Left ventricle myocardium inferior (tissue), 1 donor: ENCODE results near the gene PRR5L. TPM values are rescaled to one million over a fixed set of nuclear protein-coding genes. Genes with fewer than 3 reads are reported as not detected.

Source experiments
- DNase-seq: peaks from one replicate; pipeline ENCODE4 v3.0.0-alpha.2; 2020
- H3K27ac ChIP-seq: fragments of 200-600 bp; replicated peaks from 2 replicates; pipeline ENCODE4 v1.8.0; 2021
- H3K27me3 ChIP-seq: fragments of 200-600 bp; 2 replicates; pipeline ENCODE4 v1.8.0; 2021; ENCODE audit warnings: low read depth
- H3K36me3 ChIP-seq: fragments of 200-600 bp; 2 replicates; pipeline ENCODE4 v1.8.0; 2021
- H3K4me1 ChIP-seq: fragments of 200-600 bp; 2 replicates; pipeline ENCODE4 v1.8.0; 2021
- H3K4me3 ChIP-seq: fragments of 200-600 bp; 2 replicates; pipeline ENCODE4 v1.8.0; 2021; ENCODE audit warnings: mild to moderate bottlenecking, moderate library complexity
- H3K9me3 ChIP-seq: fragments of 200-600 bp; replicated peaks from 2 replicates; pipeline ENCODE4 v1.8.0; 2021
- CTCF ChIP-seq: fragments of 200-600 bp; IDR thresholded peaks from 2 replicates; pipeline ENCODE4 v1.8.0; 2021; ENCODE audit warnings: antibody characterized with exemption, mild to moderate bottlenecking, borderline replicate concordance
- intact Hi-C: fragments of 100-400 bp; cut with micrococcal nuclease; formaldehyde crosslinking; loops from one replicate; pipeline ENCODE4 v1.11.0; 2022
- total RNA-seq: library from RNA; stranded (reverse); fragmentation: NEBNext Ultra II Directional; extraction: Animal tissue kit (Norgen Biotek cat#: 25700); gene quantifications from one replicate; pipeline ENCODE4 v1.2.1, GENCODE V29; 2021
- donor health status: DM: no; HTN: yes; CAD: no; lungs with severe emphysema.

The PRR5L gene
- total RNA-seq, 1 donor from 2014 or later, result 1.3 TPM

GRCh38 chr11:36412781-36413383 is 116.8 kb downstream of the PRR5L start:
- H3K36me3 ChIP-seq, result no peaks in the 10 kb centered on the region
- no peaks in the 10 kb centered on the region for H3K27me3 ChIP-seq
- peaks cover 3% of the 10 kb centered on the region for H3K9me3 ChIP-seq
- peaks cover 35% of the 10 kb centered on the region for H3K4me1 ChIP-seq
- H3K4me3 ChIP-seq, result no peak overlapping the region
- no peak for TF ChIP-seq CTCF
- intact Hi-C loops, result no loop called here
- DNase-seq, result no peak
- H3K27ac ChIP-seq, result no peak overlapping the region

- H3K27me3 ChIP-seq, result peaks cover 7% of the 10 kb centered on the region
- H3K9me3 ChIP-seq, result peaks cover 3% of the 10 kb centered on the region
- no peak overlapping the region for H3K4me3 ChIP-seq
- intact Hi-C loops, result no loop called here
- H3K27ac ChIP-seq, result no peak overlapping the region
- DNase-seq, result no peak
- H3K36me3 ChIP-seq, result no peaks in the 10 kb centered on the region
- no peak for TF ChIP-seq CTCF
- H3K4me1 ChIP-seq, result peaks cover 12% of the 10 kb centered on the region
Observed at GRCh38 chr11:36417154-36417553, 121.1 kb downstream of the PRR5L start.

GRCh38 chr11:36419791-36420424 is 123.8 kb downstream of the PRR5L start:
- H3K9me3 ChIP-seq, result peaks cover 3% of the 10 kb centered on the region
- peaks cover 12% of the 10 kb centered on the region for H3K4me1 ChIP-seq
- no peak for DNase-seq
- peaks cover 10% of the 10 kb centered on the region for H3K27me3 ChIP-seq
- intact Hi-C loops, result no loop called here
- H3K36me3 ChIP-seq, result no peaks in the 10 kb centered on the region
- no peak for TF ChIP-seq CTCF
- no peak overlapping the region for H3K4me3 ChIP-seq
- no peak overlapping the region for H3K27ac ChIP-seq

GRCh38 chr11:36421546-36422155 is 125.6 kb downstream of the PRR5L start:
- no peaks in the 10 kb centered on the region for H3K9me3 ChIP-seq
- H3K36me3 ChIP-seq, result no peaks in the 10 kb centered on the region
- peaks cover 12% of the 10 kb centered on the region for H3K4me1 ChIP-seq
- no peak for DNase-seq
- H3K27ac ChIP-seq, result peak overlapping the region; percentile 61
- TF ChIP-seq CTCF, result no peak
- no peak overlapping the region for H3K4me3 ChIP-seq
- H3K27me3 ChIP-seq, result peaks cover 10% of the 10 kb centered on the region
- intact Hi-C loops, result no loop called here

GRCh38 chr11:36425561-36426081 is 129.5 kb downstream of the PRR5L start:
- Histone ChIP-seq H3K4me1 (peaks cover 12% of the 10 kb centered on the region), H3K4me3 (no peak overlapping the region), H3K9me3 (no peaks in the 10 kb centered on the region), H3K36me3 (no peaks in the 10 kb centered on the region), H3K27ac (no peak overlapping the region), H3K27me3 (peaks cover 6% of the 10 kb centered on the region)
- intact Hi-C loops, result no loop called here
- DNase-seq, result no peak
- TF ChIP-seq CTCF, result no peak
